ENCODE measurements around the gene GPR50.

GPR50 gene

GRCh38 chrX:151169783-151170182 is 6.6 kb upstream of the GPR50 start:
- H3K27ac ChIP-seq (ENCODE audit: extremely low read depth, low read depth, low read length): no peak overlapping the region
- TF ChIP-seq ZFHX2 (tag by site-specific recombination; conservative IDR thresholded peaks at IDR 0.05): no peak
- ChIA-PET POLR2A (no interaction called here), CTCF (interaction anchor here (0.8 to 1.5 kb wide), 2 partner anchors 18 to 510 kb away, joined by 3 to 5 read pairs; no protein-coding TSS in a partner anchor)
- no peaks in the 10 kb centered on the region for H3K4me1 ChIP-seq (ENCODE audit: control insufficient read depth, insufficient read depth, low read length)
- H3K9me3 ChIP-seq (ENCODE audit: control insufficient read depth, insufficient read depth, low read depth, low read length): no peaks in the 10 kb centered on the region; the same call in 1 of the 2 replicates
- H3K4me3 ChIP-seq (ENCODE audit: low read depth, low read length): no peak overlapping the region
- H3K36me3 ChIP-seq (ENCODE audit: control insufficient read depth in 2 of 2, insufficient read depth in 1 of 2, low read length in 2 of 2): no peaks in the 10 kb centered on the region

GRCh38 chrX:151174581-151175282 is 1.7 kb upstream of the GPR50 start:
- no peak overlapping the region for H3K27ac ChIP-seq (ENCODE audit: extremely low read depth, low read depth, low read length)
- H3K4me3 ChIP-seq (ENCODE audit: low read depth, low read length): peak overlapping the region; percentile 0; the same call in 1 of the 2 replicates
- H3K4me1 ChIP-seq (ENCODE audit: control insufficient read depth, insufficient read depth, low read length): no peaks in the 10 kb centered on the region
- CTCF ChIA-PET: interaction anchor here (1.7 kb wide), 1 partner anchor 507 kb away, joined by 3 read pairs; no protein-coding TSS in a partner anchor
- POLR2A ChIA-PET: no interaction called here
- peaks cover 0 to 2% of the 10 kb centered on the region in 2 experiments; a peak in 1 of 3 replicates for H3K36me3 ChIP-seq (ENCODE audit: control insufficient read depth in 2 of 2, insufficient read depth in 1 of 2, low read length in 2 of 2)
- TF ChIP-seq ZNF707 (tag by site-specific recombination; IDR thresholded peaks at IDR 0.05) (no peak), IKZF3 (tag by site-specific recombination; IDR thresholded peaks at IDR 0.05) (no peak), ZNF776 (tag by site-specific recombination; IDR thresholded peaks at IDR 0.05; ENCODE audit: borderline replicate concordance) (no peak), ZNF639 (tag by site-specific recombination; IDR thresholded peaks at IDR 0.05) (no peak), CTCF (tag by site-specific recombination; IDR thresholded peaks at IDR 0.05) (no peak), ZNF18 (tag by site-specific recombination; IDR thresholded peaks at IDR 0.05) (no peak)
- H3K9me3 ChIP-seq (ENCODE audit: control insufficient read depth, insufficient read depth, low read depth, low read length): no peaks in the 10 kb centered on the region

GRCh38 chrX:151175283-151176062 is 911 bp upstream of the GPR50 start:
- TF ChIP-seq ZNF76 (tag by site-specific recombination; IDR thresholded peaks at IDR 0.05; ENCODE audit: borderline replicate concordance, low read depth) (no peak), ZNF561 (tag by site-specific recombination; IDR thresholded peaks at IDR 0.05; ENCODE audit: borderline replicate concordance) (no peak), ZNF239 (tag by site-specific recombination; IDR thresholded peaks at IDR 0.05) (no peak), ZNF513 (tag by site-specific recombination; IDR thresholded peaks at IDR 0.05) (no peak)
- CTCF ChIA-PET: interaction anchor here (1.7 kb wide), 1 partner anchor 506 kb away, joined by 3 read pairs; no protein-coding TSS in a partner anchor
- no peak overlapping the region for H3K27ac ChIP-seq (ENCODE audit: extremely low read depth, low read depth, low read length)
- H3K4me1 ChIP-seq (ENCODE audit: control insufficient read depth, insufficient read depth, low read length): no peaks in the 10 kb centered on the region
- POLR2A ChIA-PET: interaction anchor here (0.7 kb wide), 1 partner anchor 332 kb away, joined by 7 read pairs; no protein-coding TSS in a partner anchor
- H3K36me3 ChIP-seq (ENCODE audit: control insufficient read depth in 2 of 2, insufficient read depth in 1 of 2, low read length in 2 of 2): peaks cover 0 to 9% of the 10 kb centered on the region in 2 experiments; a peak in 1 of 3 replicates
- H3K9me3 ChIP-seq (ENCODE audit: control insufficient read depth, insufficient read depth, low read depth, low read length): no peaks in the 10 kb centered on the region
- H3K4me3 ChIP-seq (ENCODE audit: low read depth, low read length): peak overlapping the region; percentile 9
